NCI-H2029 treated with DMSO at 0.1 percent for 48 hours (cell line): Measurements from ENCODE around the gene SARS1.
"Not testable (repeated sequence)": the region's sequence is repeated elsewhere in the genome, so short reads cannot be mapped to it uniquely, and the experiment has no call there.

Source experiments
- DNase-seq: peaks from one replicate; lab custom pipeline; 2025; lab: John Stamatoyannopoulos, UW

SARS1 gene

GRCh38 chr1:109275706-109276345 is 62.1 kb downstream of the SARS1 start:
- no peak for DNase-seq

- peak; percentile 14 for DNase-seq
Observed at GRCh38 chr1:109277434-109278204, 63.9 kb downstream of the SARS1 start.

- DNase-seq: no peak
Observed at GRCh38 chr1:109279615-109280278, 66.0 kb downstream of the SARS1 start.

- DNase-seq: no peak
Observed at GRCh38 chr1:109280862-109281261, 67.1 kb downstream of the SARS1 start.

- DNase-seq: no peak
Observed at GRCh38 chr1:109281680-109282496, 68.2 kb downstream of the SARS1 start.

- no peak for DNase-seq
Observed at GRCh38 chr1:109282497-109282951, 68.8 kb downstream of the SARS1 start.

- DNase-seq: peak; percentile 93
Observed at GRCh38 chr1:109282952-109283747, 69.4 kb downstream of the SARS1 start, which contains the start of gene PSRC1. Gene PSRC1 (minus strand): TSS chr1:109283145.

- no peak for DNase-seq
Observed at GRCh38 chr1:109283748-109284600, 70.3 kb downstream of the SARS1 start.

GRCh38 chr1:109286762-109287161 is 73.0 kb downstream of the SARS1 start:
- DNase-seq: not testable (repeated sequence)
